GM18858 (cell line): ENCODE measurements around the gene CEP290.
"Not testable (repeated sequence)": the region's sequence is repeated elsewhere in the genome, so short reads cannot be mapped to it uniquely, and the experiment has no call there.

Experiments used
- ATAC-seq: cut with Tn5 transposase; IDR thresholded peaks from one replicate; pipeline ENCODE4 v1.9.1; 2021; ENCODE audit not compliant: unreplicated experiment

Gene CEP290

GRCh38 chr12:88142610-88142991, 713 bp upstream of the CEP290 start:
- ATAC-seq = no peak

GRCh38 chr12:88141425-88141773, 489 bp downstream of the CEP290 start:
- ATAC-seq = no peak

- not testable (repeated sequence) for ATAC-seq
Measured at GRCh38 chr12:88139711-88140110, 2.2 kb downstream of the CEP290 start.

- ATAC-seq = not testable (repeated sequence)
Measured at GRCh38 chr12:88133181-88133580, 8.7 kb downstream of the CEP290 start.

GRCh38 chr12:88132392-88132791, 9.5 kb downstream of the CEP290 start:
- no peak for ATAC-seq

GRCh38 chr12:88127855-88128254, 14.0 kb downstream of the CEP290 start:
- ATAC-seq = no peak

GRCh38 chr12:88127099-88127498, 14.8 kb downstream of the CEP290 start:
- ATAC-seq = no peak

GRCh38 chr12:88122666-88123065, 19.2 kb downstream of the CEP290 start:
- peak; percentile 72 for ATAC-seq

- no peak for ATAC-seq
Measured at GRCh38 chr12:88113871-88114270, 28.0 kb downstream of the CEP290 start.

- ATAC-seq = peak; percentile 43
Measured at GRCh38 chr12:88111074-88111652, 30.7 kb downstream of the CEP290 start.

- no peak for ATAC-seq
Measured at GRCh38 chr12:88108021-88108420, 33.9 kb downstream of the CEP290 start.

GRCh38 chr12:88093573-88093972, 48.3 kb downstream of the CEP290 start:
- ATAC-seq = no peak

- no peak for ATAC-seq
Measured at GRCh38 chr12:88092771-88093170, 49.1 kb downstream of the CEP290 start.

GRCh38 chr12:88084210-88084609, 57.7 kb downstream of the CEP290 start:
- no peak for ATAC-seq

- no peak for ATAC-seq
Measured at GRCh38 chr12:88083634-88084033, 58.3 kb downstream of the CEP290 start.

- ATAC-seq = no peak
Measured at GRCh38 chr12:88081247-88081646, 60.6 kb downstream of the CEP290 start.

- no peak for ATAC-seq
Measured at GRCh38 chr12:88067301-88067700, 74.6 kb downstream of the CEP290 start.

- ATAC-seq = peak; percentile 88
Measured at GRCh38 chr12:88063375-88063774, 78.5 kb downstream of the CEP290 start.

GRCh38 chr12:88062474-88062873, 79.4 kb downstream of the CEP290 start:
- peak; percentile 82 for ATAC-seq

GRCh38 chr12:88058719-88059077, 83.2 kb downstream of the CEP290 start:
- ATAC-seq = no peak

GRCh38 chr12:88057994-88058718, 83.7 kb downstream of the CEP290 start:
- ATAC-seq = no peak

GRCh38 chr12:88056571-88056970, 85.3 kb downstream of the CEP290 start:
- ATAC-seq = no peak

GRCh38 chr12:88052686-88053085, 89.2 kb downstream of the CEP290 start:
- ATAC-seq = peak; percentile 54
